ENCODE data around the gene KIF16B. TPM values are rescaled to one million over a fixed set of nuclear protein-coding genes. Genes with fewer than 3 reads are reported as not detected.

Gene KIF16B
- total RNA-seq, 1 experiment from 2014 or later: 7.0 TPM

GRCh38 chr20:16505894-16506293 is 67.4 kb downstream of the KIF16B start:
- Histone ChIP-seq H4K20me1 (ENCODE audit: insufficient read depth) (no peaks in the 10 kb centered on the region), H3K27me3 (ENCODE audit: insufficient read depth, low read length) (no peaks in the 10 kb centered on the region), H3K9ac (ENCODE audit: low read length) (no peak overlapping the region), H3K4me3 (replicated peaks in 1 of 2; ENCODE audit: low read depth in 1 of 2, low read length in 2 of 2) (no peak overlapping the region), H2AFZ (ENCODE audit: low read depth, low read length, poor library complexity, severe bottlenecking) (no peak overlapping the region), H3K79me2 (ENCODE audit: insufficient read depth, low read length) (no peaks in the 10 kb centered on the region), H3K27ac (ENCODE audit: low read depth, low read length) (no peak overlapping the region), H3K4me2 (ENCODE audit: low read length) (no peak overlapping the region), H3K9me3 (ENCODE audit: control insufficient read depth in 1 of 2, insufficient read depth in 1 of 2, low read depth in 1 of 2, low read length in 2 of 2) (no peaks in the 10 kb centered on the region), H3K36me3 (ENCODE audit: control insufficient read depth in 1 of 2, insufficient read depth in 2 of 2, low read length in 2 of 2) (0 out of 4 replicates have a peak, but pooled peaks cover 0 to 6% of the 10 kb centered on the region in 2 experiments), H3K4me1 (ENCODE audit: control insufficient read depth in 1 of 2, insufficient read depth in 2 of 2, low read length in 2 of 2) (no peaks in the 10 kb centered on the region), H3K9me2 (ENCODE audit: insufficient read depth) (no peaks in the 10 kb centered on the region)
- TF ChIP-seq ZNF274 (IDR thresholded peaks at IDR 0.05; ENCODE audit: low read depth, low read length) (no peak), RAD21 (IDR thresholded peaks at IDR 0.05; ENCODE audit: low read depth) (no peak)
- TF ChIP-seq, protein P1, sequence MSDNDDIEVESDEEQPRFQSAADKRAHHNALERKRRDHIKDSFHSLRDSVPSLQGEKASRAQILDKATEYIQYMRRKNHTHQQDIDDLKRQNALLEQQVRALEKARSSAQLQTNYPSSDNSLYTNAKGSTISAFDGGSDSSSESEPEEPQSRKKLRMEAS (IDR thresholded peaks at IDR 0.05): no peak
- RAD21 ChIA-PET (ENCODE audit: low non-redundant PET in 1 of 2, low total read pairs in 2 of 2, uncharacterized antibody in 2 of 2, unreplicated experiment in 2 of 2): no interaction called here
- intact Hi-C loops (cut with micrococcal nuclease): no loop called here
- no TSS peak for BruUV-seq (replicated peaks)
- ATAC-seq: no peak
- no peak for DNase-seq (ENCODE audit: low read depth, low spot score)
- POLR2A ChIA-PET: no interaction called here
- CTCF ChIA-PET: no interaction called here

DNA sequence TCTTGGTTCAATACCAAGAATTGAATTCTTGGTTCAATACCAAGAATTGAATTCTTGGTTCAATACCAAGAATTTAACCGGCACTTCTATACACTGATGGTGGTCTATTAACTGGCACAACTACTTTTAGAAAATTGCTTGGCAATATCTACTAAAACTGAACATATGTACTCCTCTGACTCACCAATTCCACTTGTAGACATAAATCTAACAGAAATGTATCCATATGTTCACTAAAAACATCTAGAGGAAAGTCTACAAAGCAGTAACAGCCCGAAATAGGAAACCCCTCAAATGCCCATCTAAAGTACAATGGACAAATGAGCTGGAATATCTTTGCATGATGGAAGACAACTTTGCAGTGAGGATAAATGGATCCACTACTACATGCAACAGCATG is 71.9 kb downstream of the KIF16B start:
- POLR2A ChIA-PET: no interaction called here
- Histone ChIP-seq H3K4me2 (ENCODE audit: low read length) (no peak overlapping the region), H3K9me2 (ENCODE audit: insufficient read depth) (no peaks in the 10 kb centered on the region), H3K27ac (ENCODE audit: low read depth, low read length) (no peak overlapping the region), H2AFZ (ENCODE audit: low read depth, low read length, poor library complexity, severe bottlenecking) (no peak overlapping the region), H3K4me1 (ENCODE audit: control insufficient read depth in 1 of 2, insufficient read depth in 2 of 2, low read length in 2 of 2) (no peaks in the 10 kb centered on the region), H3K9me3 (ENCODE audit: control insufficient read depth in 1 of 2, insufficient read depth in 1 of 2, low read depth in 1 of 2, low read length in 2 of 2) (no peaks in the 10 kb centered on the region), H3K9ac (ENCODE audit: low read length) (no peak overlapping the region), H3K27me3 (ENCODE audit: insufficient read depth, low read length) (no peaks in the 10 kb centered on the region), H3K4me3 (replicated peaks in 1 of 2; ENCODE audit: low read depth in 1 of 2, low read length in 2 of 2) (no peak overlapping the region), H4K20me1 (ENCODE audit: insufficient read depth) (no peaks in the 10 kb centered on the region), H3K36me3 (ENCODE audit: control insufficient read depth in 1 of 2, insufficient read depth in 2 of 2, low read length in 2 of 2) (no peaks in the 10 kb centered on the region), H3K79me2 (ENCODE audit: insufficient read depth, low read length) (no peaks in the 10 kb centered on the region)
- BruUV-seq (replicated peaks): no TSS peak
- intact Hi-C loops (cut with micrococcal nuclease): no loop called here
- DNase-seq (ENCODE audit: low read depth, low spot score) (no peak), ATAC-seq (no peak)
- CTCF ChIA-PET: no interaction called here
- RAD21 ChIA-PET (ENCODE audit: low non-redundant PET in 1 of 2, low total read pairs in 2 of 2, uncharacterized antibody in 2 of 2, unreplicated experiment in 2 of 2): no interaction called here
- TF ChIP-seq YY1 (IDR thresholded peaks at IDR 0.05; ENCODE audit: extremely low read depth, insufficient replicate concordance, low read depth, low read length) (no peak), ATF3 (IDR thresholded peaks at IDR 0.05) (no peak), ELF1 (IDR thresholded peaks at IDR 0.05; ENCODE audit: borderline replicate concordance, low read depth) (no peak), CEBPB (IDR thresholded peaks at IDR 0.05; ENCODE audit: low read depth) (no peak), SIN3A (IDR thresholded peaks at IDR 0.05; ENCODE audit: low read depth) (no peak), ZFX (IDR thresholded peaks at IDR 0.05) (no peak), EZH2 (IDR thresholded peaks at IDR 0.05) (no peak), CBX3 (IDR thresholded peaks at IDR 0.05; ENCODE audit: low read depth) (no peak), POLR2A (IDR thresholded peaks at IDR 0.05; ENCODE audit: borderline replicate concordance, extremely low read depth, insufficient read depth, insufficient read length) (no peak), ZBTB33 (IDR thresholded peaks at IDR 0.05; ENCODE audit: extremely low read depth, insufficient replicate concordance, low read length) (no peak), SRF (IDR thresholded peaks at IDR 0.05; ENCODE audit: low read depth) (no peak), TCF7L2 (IDR thresholded peaks at IDR 0.05; ENCODE audit: borderline replicate concordance, extremely low read depth, insufficient read depth, insufficient read length) (no peak), RAD21 (IDR thresholded peaks at IDR 0.05; ENCODE audit: low read depth) (no peak)
- TF ChIP-seq, protein P1 (IDR thresholded peaks at IDR 0.05): no peak
- TF ChIP-seq, protein P2, sequence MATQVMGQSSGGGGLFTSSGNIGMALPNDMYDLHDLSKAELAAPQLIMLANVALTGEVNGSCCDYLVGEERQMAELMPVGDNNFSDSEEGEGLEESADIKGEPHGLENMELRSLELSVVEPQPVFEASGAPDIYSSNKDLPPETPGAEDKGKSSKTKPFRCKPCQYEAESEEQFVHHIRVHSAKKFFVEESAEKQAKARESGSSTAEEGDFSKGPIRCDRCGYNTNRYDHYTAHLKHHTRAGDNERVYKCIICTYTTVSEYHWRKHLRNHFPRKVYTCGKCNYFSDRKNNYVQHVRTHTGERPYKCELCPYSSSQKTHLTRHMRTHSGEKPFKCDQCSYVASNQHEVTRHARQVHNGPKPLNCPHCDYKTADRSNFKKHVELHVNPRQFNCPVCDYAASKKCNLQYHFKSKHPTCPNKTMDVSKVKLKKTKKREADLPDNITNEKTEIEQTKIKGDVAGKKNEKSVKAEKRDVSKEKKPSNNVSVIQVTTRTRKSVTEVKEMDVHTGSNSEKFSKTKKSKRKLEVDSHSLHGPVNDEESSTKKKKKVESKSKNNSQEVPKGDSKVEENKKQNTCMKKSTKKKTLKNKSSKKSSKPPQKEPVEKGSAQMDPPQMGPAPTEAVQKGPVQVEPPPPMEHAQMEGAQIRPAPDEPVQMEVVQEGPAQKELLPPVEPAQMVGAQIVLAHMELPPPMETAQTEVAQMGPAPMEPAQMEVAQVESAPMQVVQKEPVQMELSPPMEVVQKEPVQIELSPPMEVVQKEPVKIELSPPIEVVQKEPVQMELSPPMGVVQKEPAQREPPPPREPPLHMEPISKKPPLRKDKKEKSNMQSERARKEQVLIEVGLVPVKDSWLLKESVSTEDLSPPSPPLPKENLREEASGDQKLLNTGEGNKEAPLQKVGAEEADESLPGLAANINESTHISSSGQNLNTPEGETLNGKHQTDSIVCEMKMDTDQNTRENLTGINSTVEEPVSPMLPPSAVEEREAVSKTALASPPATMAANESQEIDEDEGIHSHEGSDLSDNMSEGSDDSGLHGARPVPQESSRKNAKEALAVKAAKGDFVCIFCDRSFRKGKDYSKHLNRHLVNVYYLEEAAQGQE (IDR thresholded peaks at IDR 0.05; ENCODE audit: low read depth): no peak
